Neural progenitor cell (in vitro differentiated cells): Measurements from ENCODE around the gene PAPOLB.

ENCODE experiments used
- EZH2phosphoT487 ChIP-seq: fragments of 200-600 bp; sonication (generic); IDR thresholded peaks from 2 replicates; pipeline ENCODE4 v1.6.1; 2017; ENCODE audit warnings: antibody characterized with exemption
- TF ChIP-seq, protein P1 (sequence below): fragments of 200-600 bp; sonication (generic); IDR thresholded peaks from 2 replicates; pipeline ENCODE4 v1.5.1; 2017; ENCODE audit warnings: antibody characterized with exemption, mild to moderate bottlenecking

DNA sequence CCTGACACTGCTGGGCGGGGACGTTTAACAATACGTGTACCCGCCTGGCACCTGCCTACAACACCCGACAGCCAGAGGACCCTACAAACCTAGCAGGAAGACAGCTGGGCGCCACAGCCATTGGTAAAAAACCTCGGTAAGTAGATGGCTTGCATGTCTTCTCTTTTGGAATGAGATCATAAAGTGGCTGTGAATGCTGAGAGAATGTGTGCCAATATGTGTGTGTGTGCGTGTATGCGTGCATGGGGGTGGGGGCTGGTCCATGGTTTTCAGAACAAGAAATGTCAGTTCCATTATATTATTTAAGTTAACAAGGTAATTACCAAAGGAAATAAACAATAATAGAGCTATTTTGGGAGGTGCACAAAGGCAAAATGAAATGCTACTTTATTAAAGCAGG, 39.2 kb downstream of the PAPOLB start:
- TF ChIP-seq, protein P1, sequence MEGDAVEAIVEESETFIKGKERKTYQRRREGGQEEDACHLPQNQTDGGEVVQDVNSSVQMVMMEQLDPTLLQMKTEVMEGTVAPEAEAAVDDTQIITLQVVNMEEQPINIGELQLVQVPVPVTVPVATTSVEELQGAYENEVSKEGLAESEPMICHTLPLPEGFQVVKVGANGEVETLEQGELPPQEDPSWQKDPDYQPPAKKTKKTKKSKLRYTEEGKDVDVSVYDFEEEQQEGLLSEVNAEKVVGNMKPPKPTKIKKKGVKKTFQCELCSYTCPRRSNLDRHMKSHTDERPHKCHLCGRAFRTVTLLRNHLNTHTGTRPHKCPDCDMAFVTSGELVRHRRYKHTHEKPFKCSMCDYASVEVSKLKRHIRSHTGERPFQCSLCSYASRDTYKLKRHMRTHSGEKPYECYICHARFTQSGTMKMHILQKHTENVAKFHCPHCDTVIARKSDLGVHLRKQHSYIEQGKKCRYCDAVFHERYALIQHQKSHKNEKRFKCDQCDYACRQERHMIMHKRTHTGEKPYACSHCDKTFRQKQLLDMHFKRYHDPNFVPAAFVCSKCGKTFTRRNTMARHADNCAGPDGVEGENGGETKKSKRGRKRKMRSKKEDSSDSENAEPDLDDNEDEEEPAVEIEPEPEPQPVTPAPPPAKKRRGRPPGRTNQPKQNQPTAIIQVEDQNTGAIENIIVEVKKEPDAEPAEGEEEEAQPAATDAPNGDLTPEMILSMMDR, result no peak
- TF ChIP-seq EZH2phosphoT487, result no peak
